ENCODE data around the gene DPY19L3.

DNA sequence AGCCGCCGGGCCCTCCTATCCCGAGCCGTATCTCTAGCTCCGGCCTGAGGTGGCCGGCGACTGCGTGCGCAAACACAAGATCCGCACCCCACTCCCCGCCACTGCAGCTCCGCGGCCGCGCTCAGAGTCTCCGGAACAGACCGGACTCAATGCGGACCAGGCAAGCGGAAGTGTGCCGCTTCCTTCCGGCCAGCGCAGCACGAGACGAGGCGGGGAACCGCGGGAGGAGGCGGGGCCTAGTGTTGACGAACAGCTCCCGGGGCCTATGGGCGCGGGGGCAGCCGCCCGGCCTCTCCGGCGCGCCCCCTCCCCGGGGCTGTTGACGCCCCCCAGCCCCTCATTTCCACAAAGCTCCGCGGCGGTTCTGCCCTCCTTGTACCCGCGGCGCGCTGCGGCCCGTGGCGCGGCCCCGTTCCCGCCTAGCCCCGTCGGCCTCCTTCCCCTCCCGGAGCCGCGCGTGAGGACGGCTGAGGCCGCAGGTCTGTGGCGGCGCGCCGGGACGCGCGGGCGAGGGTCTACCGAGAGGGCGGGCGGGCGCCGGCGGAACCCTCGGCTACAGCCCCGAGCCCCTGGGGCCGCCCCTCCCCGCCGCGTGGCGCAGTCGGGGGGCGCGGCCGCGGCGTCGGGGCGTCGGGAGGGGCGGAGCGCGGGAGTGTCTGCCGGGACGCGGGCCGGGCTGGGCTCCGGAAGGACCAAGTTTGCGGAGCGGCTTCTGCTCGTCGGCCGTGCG, at the start of gene DPY19L3:
- TF ChIP-seq, protein P1, sequence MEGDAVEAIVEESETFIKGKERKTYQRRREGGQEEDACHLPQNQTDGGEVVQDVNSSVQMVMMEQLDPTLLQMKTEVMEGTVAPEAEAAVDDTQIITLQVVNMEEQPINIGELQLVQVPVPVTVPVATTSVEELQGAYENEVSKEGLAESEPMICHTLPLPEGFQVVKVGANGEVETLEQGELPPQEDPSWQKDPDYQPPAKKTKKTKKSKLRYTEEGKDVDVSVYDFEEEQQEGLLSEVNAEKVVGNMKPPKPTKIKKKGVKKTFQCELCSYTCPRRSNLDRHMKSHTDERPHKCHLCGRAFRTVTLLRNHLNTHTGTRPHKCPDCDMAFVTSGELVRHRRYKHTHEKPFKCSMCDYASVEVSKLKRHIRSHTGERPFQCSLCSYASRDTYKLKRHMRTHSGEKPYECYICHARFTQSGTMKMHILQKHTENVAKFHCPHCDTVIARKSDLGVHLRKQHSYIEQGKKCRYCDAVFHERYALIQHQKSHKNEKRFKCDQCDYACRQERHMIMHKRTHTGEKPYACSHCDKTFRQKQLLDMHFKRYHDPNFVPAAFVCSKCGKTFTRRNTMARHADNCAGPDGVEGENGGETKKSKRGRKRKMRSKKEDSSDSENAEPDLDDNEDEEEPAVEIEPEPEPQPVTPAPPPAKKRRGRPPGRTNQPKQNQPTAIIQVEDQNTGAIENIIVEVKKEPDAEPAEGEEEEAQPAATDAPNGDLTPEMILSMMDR (IDR thresholded peaks at IDR 0.05), result no peak
- TF ChIP-seq ZFX (IDR thresholded peaks at IDR 0.05; ENCODE audit: borderline replicate concordance), result no peak

Data from 22Rv1 (cell line).